Activated gamma-delta T cell (primary cell): ENCODE data around the gene ZNF629.

Source experiments
- DNase-seq: peaks from one replicate; lab custom pipeline; 2025; lab: John Stamatoyannopoulos, UW

The ZNF629 gene

GRCh38 chr16:30786115-30786935 lies 680 bp downstream of the ZNF629 start:
- no peak for DNase-seq

DNA sequence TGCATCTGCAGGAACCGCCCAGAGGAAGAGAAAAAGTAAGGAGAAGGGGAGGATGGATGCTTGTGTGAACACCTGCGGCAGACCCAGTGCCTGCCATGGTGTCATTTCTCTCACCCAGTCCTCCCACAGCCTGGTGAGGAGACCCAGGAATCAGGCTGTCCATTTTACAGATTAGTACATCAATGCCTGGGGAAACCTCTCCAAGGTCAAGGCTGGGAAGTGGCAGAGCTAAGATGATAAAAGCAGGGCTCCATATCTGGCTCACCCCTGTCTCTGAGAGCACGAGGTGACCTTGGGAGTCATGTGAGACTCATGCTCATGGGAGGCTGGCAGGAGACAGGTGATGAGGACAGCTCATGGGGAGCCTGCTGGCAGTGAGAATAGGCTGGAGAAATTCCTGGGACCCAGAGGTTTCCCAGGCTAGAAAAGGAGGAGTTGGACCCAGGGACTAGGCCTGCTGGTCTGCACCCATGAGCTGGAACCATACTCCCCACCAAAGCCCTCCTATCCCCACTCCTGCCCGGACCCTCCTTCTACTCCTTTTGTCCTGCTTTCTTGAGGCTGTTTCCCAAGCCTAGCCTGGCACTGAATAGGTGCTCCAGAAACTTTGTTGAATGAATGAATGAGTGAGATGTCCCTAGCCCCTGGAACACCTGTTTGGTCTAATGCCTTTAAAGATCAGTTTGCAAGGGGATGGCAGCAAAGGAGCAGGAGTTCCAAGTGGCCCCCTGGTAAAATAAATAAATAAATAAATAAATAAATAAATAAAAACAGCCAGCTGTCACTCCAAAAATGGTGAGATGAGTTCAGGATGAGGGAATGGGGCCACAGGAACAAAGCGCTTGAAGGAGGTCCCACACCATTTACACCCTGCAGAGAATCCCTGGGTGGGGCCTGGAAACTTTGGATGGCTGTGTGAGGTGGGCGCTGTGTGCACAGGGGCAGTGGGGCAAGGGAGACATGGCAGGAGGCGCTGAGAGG lies 1.6 kb downstream of the ZNF629 start:
- DNase-seq, result no peak

DNA sequence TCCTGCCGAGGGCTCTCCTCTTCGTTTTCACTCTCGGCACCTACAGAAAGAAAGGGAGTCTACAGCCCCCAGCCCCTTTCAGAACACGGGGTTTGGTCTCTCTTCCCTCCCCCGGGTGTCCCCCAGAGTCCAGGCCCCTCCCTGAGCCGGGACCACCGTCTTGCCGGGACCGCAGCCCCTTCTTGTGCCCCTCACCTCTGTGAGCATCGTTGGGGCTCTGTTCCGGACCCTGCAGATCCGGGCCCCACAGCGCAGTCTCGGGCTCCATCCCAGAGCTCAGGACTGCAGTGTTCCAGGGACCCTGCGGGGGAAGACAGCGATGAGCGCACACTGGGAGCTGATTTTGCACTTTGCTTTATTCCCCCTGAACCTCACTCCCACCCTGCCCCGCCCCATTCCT lies 2.8 kb downstream of the ZNF629 start:
- no peak for DNase-seq

DNA sequence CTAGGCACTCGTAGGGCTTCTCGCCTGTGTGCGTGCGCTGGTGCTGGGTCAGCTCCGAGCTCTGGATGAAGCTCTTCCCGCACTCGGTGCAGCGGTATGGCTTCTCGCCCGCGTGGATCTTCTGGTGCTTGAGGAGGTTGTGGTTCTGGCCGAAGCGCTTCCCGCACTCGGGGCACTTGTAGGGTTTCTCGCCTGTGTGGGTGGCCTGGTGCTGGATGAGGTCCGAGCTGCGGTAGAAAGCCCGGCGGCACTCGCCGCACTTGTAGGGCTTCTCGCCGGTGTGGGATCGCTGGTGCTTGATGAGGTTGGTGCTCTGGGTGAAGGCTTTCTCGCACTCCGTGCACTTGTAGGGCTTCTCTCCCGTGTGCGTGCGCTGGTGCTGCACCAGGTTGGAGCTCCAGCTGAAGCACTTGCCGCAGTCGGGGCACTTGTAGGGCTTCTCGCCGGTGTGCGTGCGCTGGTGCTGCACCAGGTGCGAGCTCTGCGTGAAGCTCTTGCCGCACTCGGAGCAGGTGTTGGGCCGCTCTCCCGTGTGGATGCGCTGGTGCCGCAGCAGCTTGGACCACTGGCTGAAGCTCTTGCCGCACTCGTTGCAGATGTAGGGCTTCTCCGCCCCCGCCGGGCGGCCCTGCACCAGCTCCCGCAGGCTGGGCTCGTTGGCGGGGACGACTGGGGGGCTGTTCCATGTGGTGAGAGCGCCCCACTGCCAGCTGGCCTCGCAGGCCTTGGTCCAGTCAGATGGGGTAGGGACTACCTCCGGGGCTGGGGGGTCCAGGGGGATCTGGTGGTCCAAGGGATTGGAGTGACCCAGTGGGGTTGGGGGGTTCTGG lies 3.5 kb downstream of the ZNF629 start:
- DNase-seq, result no peak

DNA sequence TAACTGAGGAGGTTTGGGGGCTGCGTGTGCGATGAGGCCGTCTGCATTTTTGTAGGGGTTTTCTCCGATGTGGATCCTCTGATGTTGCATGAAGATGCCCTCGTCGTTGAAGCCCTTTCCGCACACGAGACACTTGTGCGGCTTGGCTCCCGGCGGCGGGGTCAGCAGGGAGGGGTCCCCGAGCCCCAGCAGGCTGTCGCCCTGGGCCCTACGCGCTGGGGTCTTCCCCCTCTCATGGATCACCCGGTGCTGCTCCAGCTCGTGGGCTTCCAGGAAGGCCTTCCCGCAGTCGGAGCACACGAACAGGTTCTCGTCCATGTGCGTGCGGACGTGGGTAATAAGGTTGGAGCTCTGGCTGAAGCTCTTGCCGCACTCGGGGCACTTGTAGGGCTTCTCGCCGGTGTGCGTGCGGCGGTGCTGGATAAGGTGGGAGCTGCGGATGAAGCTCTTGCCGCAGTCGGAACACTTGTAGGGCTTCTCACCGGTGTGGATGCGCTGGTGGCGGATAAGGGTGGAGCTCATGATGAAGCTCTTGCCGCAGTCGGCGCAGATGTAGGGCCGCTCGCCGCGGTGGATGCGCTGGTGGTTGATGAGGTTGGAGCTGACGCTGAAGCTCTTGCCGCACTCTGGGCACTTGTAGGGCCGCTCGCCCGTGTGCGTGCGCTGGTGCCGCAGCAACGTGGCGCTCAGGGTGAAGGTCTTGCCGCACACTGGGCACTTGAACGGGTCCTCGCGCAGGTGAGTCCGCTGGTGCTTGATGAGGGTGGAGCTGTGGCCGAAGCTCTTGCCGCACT lies 4.3 kb downstream of the ZNF629 start:
- DNase-seq, result no peak

- no peak for DNase-seq
These were observed 6.5 kb downstream of the ZNF629 start for GRCh38 chr16:30780549-30780948.

- no peak for DNase-seq
These were observed 7.0 kb downstream of the ZNF629 start for GRCh38 chr16:30780021-30780420.

GRCh38 chr16:30779596-30779995 lies 7.4 kb downstream of the ZNF629 start:
- DNase-seq, result no peak

- no peak for DNase-seq
These were observed 8.3 kb downstream of the ZNF629 start for GRCh38 chr16:30778549-30779244.

DNA sequence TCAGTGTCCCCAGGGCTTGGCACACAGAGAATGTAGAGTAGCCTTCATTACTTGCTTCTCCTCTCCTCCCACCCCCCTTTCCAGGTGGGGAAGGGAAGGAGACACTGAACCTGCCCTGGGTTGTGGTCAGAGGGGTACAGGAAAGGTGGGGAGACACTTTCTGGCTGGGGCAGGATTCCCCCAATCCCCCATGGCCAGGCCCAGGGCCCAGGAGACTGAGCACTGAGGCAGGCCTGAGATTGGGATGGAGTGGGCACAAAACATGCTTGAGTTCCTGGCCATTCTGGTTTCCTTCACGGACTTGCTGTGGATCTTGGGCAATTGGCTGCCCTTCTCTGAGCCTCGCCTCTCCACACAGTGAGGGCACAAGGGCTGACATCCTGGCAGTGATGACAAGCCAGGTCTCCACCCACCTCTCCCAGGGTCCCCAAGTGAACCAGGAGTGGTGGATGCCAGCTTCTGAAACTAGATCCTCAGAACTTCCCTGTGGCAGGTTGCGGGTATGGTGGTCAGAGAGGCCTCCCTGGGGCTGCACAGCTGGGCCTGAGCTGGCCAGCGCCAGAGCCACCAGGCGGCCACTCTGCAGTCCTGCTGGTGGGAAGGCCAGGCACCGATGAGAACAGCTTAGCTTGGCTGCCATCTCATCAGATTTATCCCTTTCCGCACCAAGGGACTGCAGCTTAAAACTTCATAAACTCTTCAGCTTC lies 9.3 kb downstream of the ZNF629 start:
- DNase-seq, result no peak

- DNase-seq, result no peak
These were observed 11.4 kb downstream of the ZNF629 start for GRCh38 chr16:30775392-30776188.

GRCh38 chr16:30775131-30775391 lies 11.9 kb downstream of the ZNF629 start:
- no peak for DNase-seq

GRCh38 chr16:30774367-30775130 lies 12.5 kb downstream of the ZNF629 start:
- no peak for DNase-seq

DNA sequence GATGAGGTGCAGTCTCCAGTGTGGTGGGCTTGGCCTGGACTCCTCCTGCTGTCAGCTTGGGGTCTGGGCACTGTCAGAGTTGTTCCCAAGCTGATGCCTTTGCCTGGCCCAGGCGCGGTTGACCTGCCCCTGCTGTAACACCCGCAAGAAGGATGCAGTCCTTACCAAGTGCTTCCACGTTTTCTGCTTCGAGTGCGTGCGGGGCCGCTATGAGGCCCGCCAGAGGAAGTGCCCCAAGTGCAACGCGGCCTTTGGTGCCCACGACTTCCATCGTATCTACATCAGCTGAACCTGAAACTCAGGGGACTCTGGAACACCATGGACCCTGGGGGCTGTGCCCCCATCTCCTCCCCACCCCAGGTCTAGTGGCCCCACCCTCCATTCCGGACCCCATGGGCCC lies 13.2 kb downstream of the ZNF629 start:
- no peak for DNase-seq

DNA sequence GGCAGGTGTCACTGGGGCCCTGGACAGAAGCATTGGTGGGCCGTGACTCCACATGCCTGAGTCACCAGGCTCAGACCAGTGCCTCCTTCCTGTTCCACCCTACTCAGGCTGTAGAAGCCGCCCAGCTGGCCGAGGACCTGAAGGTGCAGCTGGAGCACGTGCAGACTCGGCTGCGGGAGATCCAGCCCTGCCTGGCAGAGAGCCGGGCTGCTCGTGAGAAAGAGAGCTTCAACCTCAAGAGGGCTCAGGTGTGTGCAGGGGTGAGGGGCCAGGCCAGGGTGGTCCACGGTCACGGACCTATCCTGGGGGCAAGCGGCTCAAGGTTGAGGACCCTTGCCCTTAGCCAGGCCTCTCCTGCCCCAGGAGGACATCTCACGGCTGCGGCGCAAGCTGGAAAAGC lies 15.3 kb downstream of the ZNF629 start:
- DNase-seq, result no peak

- no peak for DNase-seq
These were observed 17.5 kb downstream of the ZNF629 start for GRCh38 chr16:30769379-30770089.

GRCh38 chr16:30768583-30769181 lies 18.3 kb downstream of the ZNF629 start:
- no peak for DNase-seq
